Measurements from ENCODE around the gene CYP4Z1. TPM values are rescaled to one million over a fixed set of nuclear protein-coding genes. Genes with fewer than 3 reads are reported as not detected.
"Not testable (repeated sequence)": the region's sequence is repeated elsewhere in the genome, so short reads cannot be mapped to it uniquely, and the experiment has no call there.

CYP4Z1 gene
- total RNA-seq, 1 donor from 2014 or later, result not detected

DNA sequence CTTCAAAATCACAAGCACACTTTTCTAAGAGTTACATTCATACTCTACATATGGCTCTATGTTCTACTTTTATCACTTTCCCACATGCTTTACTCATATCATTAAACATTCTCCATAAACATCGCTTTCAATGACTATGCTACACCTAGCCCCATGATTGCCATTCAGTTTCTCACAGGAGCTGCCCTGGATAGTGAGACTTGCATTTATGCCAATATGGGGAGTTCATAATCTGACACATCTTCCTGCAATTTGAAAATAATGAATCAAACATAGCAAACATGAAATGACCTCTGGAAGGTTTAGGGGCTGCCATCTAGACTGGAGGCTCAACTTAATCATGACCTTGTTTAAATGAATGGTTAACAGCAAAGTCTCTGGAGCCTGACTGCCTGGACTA, 61.2 kb downstream of the CYP4Z1 start:
- no peak for DNase-seq (ENCODE audit: low read depth)

DNA sequence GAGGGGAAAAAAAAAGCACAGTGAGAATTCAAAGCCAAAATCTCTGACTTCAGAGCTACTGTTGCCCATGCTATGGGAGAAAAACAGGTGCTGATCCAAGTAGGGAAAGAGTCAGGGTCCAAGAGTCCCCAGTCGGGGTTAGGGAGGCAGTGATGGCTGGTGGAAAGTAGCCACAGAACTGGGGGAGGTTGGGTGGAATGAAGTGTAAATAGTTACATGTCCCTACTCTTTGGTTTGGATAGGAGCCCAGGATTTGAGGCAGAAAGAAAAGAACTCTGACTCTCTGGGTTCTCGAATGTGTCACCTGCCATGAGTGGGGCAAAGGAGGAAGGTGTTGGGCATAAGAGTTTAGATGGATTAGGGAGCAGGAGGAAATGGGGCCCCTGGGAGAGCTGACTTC, 61.8 kb downstream of the CYP4Z1 start:
- peak; percentile 70 for DNase-seq (ENCODE audit: low read depth)

DNA sequence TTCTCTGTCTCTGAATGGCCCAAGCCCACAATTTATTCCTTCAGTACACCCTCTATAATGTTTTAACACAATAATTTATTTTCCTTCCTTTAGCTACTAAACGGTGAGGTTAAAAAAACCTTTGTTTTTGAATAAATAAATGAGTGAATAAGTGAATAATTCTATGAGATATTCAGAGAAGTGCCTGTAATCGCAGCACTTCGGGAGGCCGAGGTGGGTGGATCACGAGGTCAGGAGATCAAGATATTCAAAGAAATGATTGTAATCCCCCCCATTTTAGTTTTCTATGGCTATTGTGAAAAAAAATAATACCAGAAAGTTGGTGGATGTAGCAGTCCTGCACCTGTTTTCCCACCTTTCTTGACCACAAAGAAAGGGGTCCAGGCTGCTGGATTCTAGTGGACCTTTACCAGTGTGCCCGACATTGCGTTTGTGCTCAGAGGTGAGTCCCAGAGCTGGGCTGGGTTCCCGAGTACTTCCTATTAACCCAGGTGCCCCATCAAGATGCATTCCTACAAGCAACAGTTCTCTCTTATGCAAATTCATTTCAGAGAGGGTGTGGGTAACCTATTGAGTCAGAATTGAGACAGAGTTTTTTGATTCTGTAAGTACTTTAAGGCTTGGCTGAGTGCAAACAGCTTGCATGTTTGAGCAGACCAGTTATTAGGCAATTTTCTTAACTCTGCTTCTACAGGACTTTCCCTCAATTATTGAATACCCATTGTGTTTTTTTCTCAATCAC, 62.6 kb downstream of the CYP4Z1 start:
- peak; percentile 58 for DNase-seq (ENCODE audit: low read depth)

DNA sequence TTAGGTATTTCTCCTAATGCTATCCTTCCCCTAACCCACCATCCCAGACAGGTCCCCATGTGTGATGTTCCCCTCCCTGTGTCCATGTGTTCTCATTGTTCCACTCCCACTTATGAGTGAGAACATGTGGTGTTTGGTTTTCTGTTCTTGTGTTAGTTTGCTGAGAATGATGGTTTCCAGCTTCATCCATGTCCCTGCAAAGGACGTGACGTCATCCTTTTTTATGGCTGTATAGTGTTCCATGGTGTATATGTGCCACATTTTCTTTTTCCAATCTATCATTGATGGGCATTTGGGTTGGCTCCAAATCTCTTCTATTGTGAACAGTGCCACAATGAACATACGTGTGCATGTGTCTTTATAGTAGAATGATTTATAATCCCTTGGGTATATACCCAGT, 65.6 kb downstream of the CYP4Z1 start:
- DNase-seq (ENCODE audit: low read depth), result not testable (repeated sequence)

DNA sequence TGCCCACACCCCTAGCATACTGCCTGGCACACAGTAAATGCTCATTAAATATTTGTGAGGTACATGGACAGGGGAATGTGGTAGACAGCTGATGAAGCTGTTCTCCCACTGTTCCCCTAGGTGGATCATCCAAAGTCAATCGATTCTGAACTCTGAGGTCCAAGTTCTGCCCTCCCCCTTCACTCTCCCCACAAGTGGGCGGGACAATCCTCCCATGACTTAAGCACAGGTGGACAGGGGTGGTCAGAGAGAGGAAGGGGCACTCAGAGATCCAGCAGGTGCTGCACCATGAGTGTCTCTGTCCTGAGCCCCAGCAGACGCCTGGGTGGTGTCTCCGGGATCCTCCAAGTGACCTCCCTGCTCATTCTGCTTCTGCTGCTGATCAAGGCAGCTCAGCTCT, 70.2 kb downstream of the CYP4Z1 start, which contains the start of gene CYP4A22:
Gene CYP4A22, plus strand, starts transcription at position 244 of the 400 bp plus-strand sequence. Its CDS starts 45 bp downstream, at position 289.
- no peak for DNase-seq (ENCODE audit: low read depth)

DNA sequence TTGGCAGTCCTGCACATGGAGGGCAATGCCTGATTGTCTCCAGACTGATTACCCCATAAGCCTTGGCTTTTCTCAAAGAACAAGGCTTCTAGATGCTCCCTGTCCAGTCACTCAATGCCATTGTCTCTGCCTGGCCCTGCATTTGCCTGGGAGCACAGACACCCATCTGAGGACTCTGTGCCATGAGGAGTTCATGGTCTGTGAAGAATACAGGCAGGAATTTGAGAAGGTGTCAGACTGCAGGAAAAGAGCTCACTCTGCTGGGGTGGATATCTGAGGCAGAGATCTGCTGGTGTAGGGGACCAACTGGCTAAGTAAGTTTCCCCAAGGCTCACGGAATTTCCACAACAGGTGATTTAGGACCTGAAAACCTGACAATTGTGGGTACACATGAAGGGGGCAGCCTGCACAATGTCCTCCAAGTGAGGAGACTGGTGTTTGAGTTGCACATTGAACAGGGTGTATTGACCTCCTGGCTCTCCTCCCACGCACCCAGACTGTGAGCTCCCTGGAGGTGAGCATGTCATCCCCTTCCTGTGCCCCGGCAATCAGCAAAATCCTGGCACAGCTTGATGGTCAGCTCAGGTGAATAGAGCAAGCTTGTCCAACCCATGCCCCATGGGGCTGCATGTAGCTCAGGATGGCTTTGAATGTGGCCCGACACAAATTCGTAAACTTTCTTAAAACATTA, 71.0 kb downstream of the CYP4Z1 start:
- no peak for DNase-seq (ENCODE audit: low read depth)

DNA sequence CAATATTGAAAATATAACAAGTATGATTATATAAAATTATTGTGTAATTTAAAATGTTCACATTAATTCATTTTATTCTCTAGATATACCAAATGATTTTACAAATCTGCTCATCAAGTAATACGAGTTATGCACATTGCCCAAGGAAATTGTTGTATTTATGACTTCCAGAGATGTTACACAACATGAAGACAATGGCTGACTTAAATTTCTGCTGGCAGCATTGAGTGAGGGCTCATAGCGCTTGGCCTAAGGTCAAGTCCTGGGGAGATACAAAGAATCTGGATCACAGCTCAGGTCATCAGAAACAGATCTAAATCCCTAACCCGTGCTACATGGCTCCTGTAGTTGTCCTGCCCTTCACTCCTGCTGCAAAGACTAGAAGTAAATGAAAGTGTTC, 73.3 kb downstream of the CYP4Z1 start:
- not testable (repeated sequence) for DNase-seq (ENCODE audit: low read depth)

DNA sequence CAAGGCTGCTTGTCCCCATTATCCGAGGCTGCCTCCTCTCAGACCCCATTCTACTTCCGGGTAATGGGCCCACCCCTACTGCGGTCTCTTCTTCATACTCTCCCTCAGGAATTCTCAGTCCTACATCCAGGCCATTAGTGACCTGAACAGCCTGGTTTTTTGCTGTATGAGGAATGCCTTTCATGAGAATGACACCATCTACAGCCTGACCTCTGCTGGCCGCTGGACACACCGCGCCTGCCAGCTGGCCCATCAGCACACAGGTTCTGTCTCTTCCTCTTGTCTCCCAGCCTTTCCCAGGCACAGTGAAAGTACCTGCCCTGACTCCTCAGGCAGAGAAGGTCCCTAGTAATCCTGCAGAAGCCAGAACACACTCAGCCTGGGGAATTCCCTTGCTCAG, 76.6 kb downstream of the CYP4Z1 start:
- peak; percentile 6 for DNase-seq (ENCODE audit: low read depth)

DNA sequence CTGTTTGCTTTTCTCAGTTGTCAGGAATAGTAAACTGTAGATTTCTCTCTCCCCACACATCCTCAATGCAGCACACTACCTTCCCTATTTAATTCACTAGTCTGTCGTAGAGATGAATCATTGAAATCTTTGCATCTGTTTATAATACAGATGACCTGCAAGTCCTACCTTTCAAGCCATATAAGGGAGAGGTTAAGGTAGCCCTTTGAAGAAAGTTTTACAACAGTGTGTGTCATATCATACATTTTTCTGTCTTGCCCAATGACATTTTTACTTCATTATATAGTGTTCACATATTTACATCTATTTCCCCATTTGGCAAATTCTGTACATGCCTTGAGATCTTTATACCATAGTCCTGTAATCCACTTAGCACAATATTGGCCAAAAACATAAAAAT, 79.5 kb downstream of the CYP4Z1 start:
- DNase-seq (ENCODE audit: low read depth), result not testable (repeated sequence)

DNA sequence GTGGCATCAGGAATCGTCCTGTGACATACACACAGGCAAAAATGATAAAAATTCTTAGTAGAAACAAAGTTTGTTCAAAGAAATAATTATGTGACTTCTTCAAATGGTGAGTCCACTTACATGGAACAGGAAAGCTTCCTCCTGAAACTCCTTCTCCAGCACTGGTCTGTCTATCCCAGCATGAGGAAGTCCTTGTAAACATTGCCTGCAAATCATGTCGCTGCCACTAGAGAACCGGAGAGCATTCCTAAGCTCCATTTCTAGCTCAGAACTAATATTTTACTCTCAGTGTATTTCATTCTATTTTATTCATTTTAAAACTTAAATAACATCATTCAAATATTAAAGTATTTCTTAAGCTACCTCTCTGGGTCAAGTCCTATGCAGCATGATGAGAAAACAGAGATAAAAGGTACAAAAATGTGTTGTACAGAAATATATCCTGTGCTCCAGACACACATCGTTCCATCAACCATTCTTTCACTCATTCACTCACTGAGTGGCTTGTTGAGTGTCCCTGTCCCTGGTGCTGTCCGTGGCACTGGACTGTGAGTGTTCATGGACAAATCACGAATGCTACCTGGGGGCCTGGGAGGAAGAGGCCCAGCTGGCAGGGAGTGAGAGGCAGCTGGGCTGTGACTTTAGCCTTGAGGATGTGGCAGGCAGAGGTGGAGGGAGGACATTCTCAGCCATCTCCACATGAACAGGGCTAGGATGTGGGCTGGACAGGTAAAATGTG, 80.2 kb downstream of the CYP4Z1 start:
- no peak for DNase-seq (ENCODE audit: low read depth)

DNA sequence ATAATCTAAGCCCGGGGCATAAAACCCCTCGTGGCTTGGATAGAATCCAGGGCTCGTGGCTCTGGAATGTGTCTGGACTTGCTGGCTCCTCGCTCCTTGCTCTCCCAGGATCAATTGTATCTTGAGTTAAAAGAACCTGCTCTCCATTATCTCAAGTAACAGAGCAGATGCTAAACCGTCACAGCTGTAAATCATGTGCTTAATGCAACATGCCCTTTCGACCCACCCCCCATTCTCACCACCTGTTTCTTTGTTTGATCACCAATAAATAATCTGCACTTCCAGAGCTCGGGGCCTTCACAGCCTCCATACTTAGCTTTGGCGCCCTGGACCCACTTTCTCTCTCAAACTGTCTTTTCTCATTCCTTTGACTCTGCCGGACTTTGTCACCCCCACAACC, 82.1 kb downstream of the CYP4Z1 start:
- not testable (repeated sequence) for DNase-seq (ENCODE audit: low read depth)

DNA sequence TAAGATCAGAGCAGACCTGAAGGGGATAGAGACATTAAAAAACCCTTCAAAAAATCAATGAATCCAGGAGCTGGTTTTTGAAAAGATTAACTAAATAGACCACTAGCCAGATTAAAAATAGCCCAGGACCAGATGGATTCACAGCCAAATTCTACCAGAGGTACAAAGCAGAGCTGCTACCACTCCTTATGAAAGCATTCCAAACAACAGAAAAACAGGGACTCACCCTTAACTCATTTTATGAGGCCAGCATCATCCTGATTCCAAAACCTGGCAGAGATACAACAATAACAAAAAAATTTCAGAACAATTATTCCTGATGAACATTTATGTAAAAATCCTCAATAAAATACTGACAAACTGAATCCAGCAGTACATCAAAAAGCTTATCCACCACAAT, 89.4 kb downstream of the CYP4Z1 start:
- not testable (repeated sequence) for DNase-seq (ENCODE audit: low read depth)

DNA sequence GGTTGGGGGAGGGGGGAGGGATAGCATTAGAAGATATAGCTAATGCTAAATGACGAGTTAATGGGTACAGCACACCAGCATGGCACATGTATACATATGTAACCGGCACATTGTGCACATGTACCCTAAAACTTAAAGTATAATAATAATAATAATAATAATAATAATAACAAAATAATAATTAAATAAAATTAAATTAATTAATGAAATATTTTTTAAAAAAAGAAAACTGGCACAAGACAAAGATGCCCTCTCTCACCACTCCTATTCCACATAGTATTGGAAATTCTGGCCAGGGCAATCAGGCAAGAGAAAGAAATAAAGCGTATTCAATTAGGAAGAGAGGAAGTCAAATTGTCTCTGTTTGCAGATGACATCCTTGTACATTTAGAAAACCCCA, 90.9 kb downstream of the CYP4Z1 start:
- not testable (repeated sequence) for DNase-seq (ENCODE audit: low read depth)

DNA sequence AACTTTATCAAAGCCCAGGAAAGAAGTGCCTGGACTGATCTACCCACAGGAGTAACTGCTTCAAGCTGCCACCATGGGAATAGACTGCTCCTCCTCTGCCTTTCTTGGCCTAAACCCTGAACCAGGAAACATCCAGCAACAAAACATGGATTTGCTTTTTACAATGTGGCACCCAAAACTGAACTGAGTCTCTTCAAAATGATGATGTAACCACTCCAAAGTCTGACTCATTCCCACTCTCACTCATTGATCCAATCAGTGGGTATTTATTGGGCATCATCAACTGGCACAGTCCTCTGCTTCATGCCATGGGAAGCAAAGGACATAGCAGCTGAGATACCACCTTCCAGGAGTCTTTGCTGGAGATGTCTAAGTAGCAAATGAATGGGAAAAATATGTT, 93.7 kb downstream of the CYP4Z1 start:
- peak; percentile 38 for DNase-seq (ENCODE audit: low read depth)

DNA sequence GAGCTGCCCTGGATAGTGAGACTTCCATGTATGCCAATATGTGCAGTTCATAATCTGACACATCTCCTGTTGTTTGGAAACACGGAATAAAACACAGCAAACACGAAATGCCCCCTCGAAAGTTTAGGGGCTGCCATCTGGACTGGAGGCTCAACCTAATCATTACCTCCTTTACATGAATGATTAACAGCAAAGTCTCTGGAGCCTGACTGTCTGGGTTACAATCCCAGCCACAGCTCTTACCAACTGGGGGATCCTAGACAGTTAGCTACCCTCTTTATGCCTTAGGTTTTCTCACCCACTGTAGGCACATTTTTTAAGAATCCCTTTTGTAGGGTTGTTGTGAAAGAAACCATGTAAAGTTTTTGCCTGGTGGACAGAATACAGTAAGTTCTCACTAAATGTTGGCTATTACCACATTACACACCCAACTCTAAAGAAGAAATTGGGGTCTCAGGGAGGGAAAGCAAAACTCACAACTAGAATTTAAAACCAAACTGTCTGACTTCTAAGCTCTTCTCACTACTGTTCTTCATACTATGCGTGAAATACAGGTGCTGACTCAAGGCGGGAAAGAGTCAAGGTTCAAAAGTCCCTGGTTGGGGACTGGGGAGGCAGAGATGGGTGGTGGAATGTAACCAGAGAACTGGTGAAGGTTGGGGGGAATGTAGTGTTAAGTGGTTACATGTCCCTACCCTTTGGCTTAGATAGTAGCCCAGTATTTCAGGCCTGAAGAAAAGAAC, 94.4 kb downstream of the CYP4Z1 start:
- peak; percentile 63 for DNase-seq (ENCODE audit: low read depth)

DNA sequence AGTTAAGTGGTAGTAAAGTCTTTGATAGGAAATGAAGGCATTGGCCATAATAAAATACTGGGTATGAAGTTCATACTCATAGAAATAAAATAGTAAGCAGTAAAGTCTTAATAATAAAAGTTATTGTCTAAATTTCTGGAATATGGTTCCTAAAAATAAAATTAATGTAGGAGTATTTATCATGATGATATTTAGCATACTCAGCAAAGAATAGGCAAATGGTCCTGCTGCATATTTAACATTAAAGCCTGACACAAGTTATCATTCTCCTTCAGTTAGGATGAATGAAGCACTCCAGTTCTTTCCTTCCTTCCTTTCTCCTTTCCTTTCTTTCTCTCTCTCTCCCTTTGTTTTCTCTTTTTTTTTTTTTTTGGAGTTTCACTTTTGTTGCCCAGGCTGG, 97.5 kb downstream of the CYP4Z1 start:
- DNase-seq (ENCODE audit: low read depth), result no peak

Other genes with a start within 250 kb of the CYP4Z1 start
- gene CYP4A11, start 125.8 kb upstream of the CYP4Z1 start, total RNA-seq, result not detected in 2 replicates
- gene CYP4X1, start 43.6 kb upstream of the CYP4Z1 start, total RNA-seq, result 0.10 and 0.17 TPM in 2 replicates
- not detected in 2 replicates for gene CYP4A22, start 70.2 kb downstream of the CYP4Z1 start, total RNA-seq
- 288 and 398 TPM in 2 replicates for gene PDZK1IP1, start 122.8 kb downstream of the CYP4Z1 start, total RNA-seq
- 0.35 TPM in 2 replicates for gene TAL1, start 165.0 kb downstream of the CYP4Z1 start, total RNA-seq
- 4.9 and 10.8 TPM in 2 replicates for gene STIL, start 246.9 kb downstream of the CYP4Z1 start, total RNA-seq